ENCODE measurements around the gene PCMTD2. TPM values are rescaled to one million over a fixed set of nuclear protein-coding genes. Genes with fewer than 3 reads are reported as not detected.

PCMTD2 gene
- total and polyA plus RNA-seq, 2 of the 8 experiments (the other 6 are each of a cell fraction or from before 2014, with no cell fraction given) = 21.4 to 55.1 TPM

DNA sequence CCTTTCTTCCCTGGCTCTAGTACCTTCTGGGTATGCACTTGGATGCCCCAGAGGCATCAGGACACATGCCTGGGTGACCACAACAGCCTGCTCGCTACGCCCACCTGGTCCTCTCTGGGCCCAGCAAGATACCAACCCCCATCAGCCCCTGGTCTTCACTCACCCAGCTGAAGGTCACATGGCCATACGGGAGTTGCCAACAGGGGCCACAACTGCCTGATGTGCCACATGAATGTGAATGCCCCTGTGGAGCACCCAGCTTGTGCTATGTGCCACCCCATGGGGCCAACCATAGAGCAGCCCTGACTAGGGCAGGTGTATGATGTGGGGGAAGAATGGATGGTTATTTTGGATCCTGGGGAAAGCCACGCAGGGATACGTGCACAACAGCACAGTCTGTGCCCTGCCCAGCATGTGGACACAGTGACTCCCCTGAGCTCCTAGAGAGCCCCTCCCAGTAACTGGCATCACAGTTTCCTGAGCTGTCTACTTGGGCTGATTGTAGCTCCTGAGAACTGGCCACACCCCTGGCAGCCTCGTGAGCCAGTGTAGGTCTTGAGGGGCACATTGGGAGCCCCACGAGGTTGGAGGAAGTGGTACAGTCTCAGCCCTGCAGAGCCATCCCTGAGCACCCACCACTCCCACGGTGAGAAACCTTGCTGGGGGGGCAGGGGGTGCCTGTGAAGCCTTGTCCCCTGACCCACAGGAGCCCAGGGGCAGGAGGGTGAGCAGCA, 10.5 kb upstream of the PCMTD2 start:
- POLR2A ChIA-PET (ENCODE audit: partially characterized antibody) = interaction anchor here (1.1 kb wide), 1 partner anchor 9 kb away, joined by 3 read pairs; no protein-coding TSS in a partner anchor
- Histone ChIP-seq H3K9me3 (ENCODE audit: insufficient read depth in 2 of 2, low read depth in 1 of 2, low read length in 1 of 2) (peaks cover 3 to 4% of the 10 kb centered on the region in 2 experiments; a peak in 2 of 4 replicates), H3K27ac (ENCODE audit: low read depth, low read length) (no peak overlapping the region), H3K79me2 (ENCODE audit: control insufficient read depth in 1 of 2, insufficient read depth in 2 of 2, low read length in 2 of 2) (no peaks in the 10 kb centered on the region), H2BK5ac (ENCODE audit: low read depth, low read length) (no peak overlapping the region), H3K36me3 (ENCODE audit: control insufficient read depth in 2 of 4, insufficient read depth in 4 of 4, low read length in 3 of 4) (no peaks in the 10 kb centered on the region), H2BK120ac (replicated peaks; ENCODE audit: low read depth, low read length) (no peak overlapping the region), H4K8ac (ENCODE audit: extremely low read depth, insufficient read depth, low read length) (no peak overlapping the region), H3K23ac (ENCODE audit: insufficient read length) (no peak overlapping the region), H3K9ac (replicated peaks in 1 of 4; ENCODE audit: extremely low read depth in 1 of 4, low read depth in 3 of 4, low read length in 3 of 4) (no peak overlapping the region), H3K4me1 (replicated peaks in 1 of 4; ENCODE audit: control insufficient read depth in 3 of 4, insufficient read depth in 4 of 4, low read length in 3 of 4) (no peaks in the 10 kb centered on the region; a peak in 1 of 7 replicates), H3K56ac (replicated peaks; ENCODE audit: insufficient read length, low read depth, low read length) (no peak overlapping the region), H2BK15ac (ENCODE audit: low read length) (no peak overlapping the region), H4K91ac (replicated peaks; ENCODE audit: insufficient read length, low read length) (no peak overlapping the region), H2AK5ac (ENCODE audit: low read depth, low read length) (no peak overlapping the region), H3K14ac (ENCODE audit: insufficient read length) (no peak overlapping the region), H3K18ac (ENCODE audit: extremely low read depth, low read length) (no peak overlapping the region; the same call in 1 of the 2 replicates), H2BK20ac (ENCODE audit: low read length) (no peak overlapping the region), H4K20me1 (replicated peaks in 1 of 2; ENCODE audit: control insufficient read depth in 1 of 2, insufficient read depth in 2 of 2, low read length in 2 of 2) (no peaks in the 10 kb centered on the region), H3K4me3 (ENCODE audit: extremely low read depth in 1 of 4, insufficient read depth in 2 of 4, low read depth in 3 of 4, low read length in 4 of 4) (no peak overlapping the region), H2AFZ (ENCODE audit: low read length) (no peak overlapping the region), H3K79me1 (ENCODE audit: low read depth, low read length) (no peaks in the 10 kb centered on the region), H3K4me2 (ENCODE audit: insufficient read depth in 1 of 2, low read depth in 2 of 2, low read length in 2 of 2) (no peak overlapping the region), H3K23me2 (ENCODE audit: low read depth, low read length) (no peaks in the 10 kb centered on the region), H3K4ac (replicated peaks; ENCODE audit: insufficient read length, low read depth, low read length) (no peak overlapping the region), H2BK12ac (ENCODE audit: low read depth, low read length) (no peak overlapping the region; the same call in 1 of the 2 replicates), H4K5ac (ENCODE audit: insufficient read length, low read depth, low read length) (no peak overlapping the region), H3K27me3 (replicated peaks in 1 of 4; ENCODE audit: control insufficient read depth in 3 of 4, extremely low read depth in 1 of 4, insufficient read depth in 3 of 4, low read length in 3 of 4) (no peaks in the 10 kb centered on the region; a peak in 2 of 7 replicates)
- no peak for FAIRE-seq
- CTCF ChIA-PET (ENCODE audit: partially characterized antibody) = interaction anchor here (1.2 kb wide), 1 partner anchor 10 kb away, joined by 3 read pairs; the partner anchor contains the start of gene PCMTD2
- WGBS, 2 experiments (ENCODE audit: extremely low coverage in 1 of 2, insufficient coverage in 1 of 2, insufficient read length in 1 of 2, insufficient replicate concordance in 2 of 2, low coverage in 1 of 2, low lambda C conversion rate in 2 of 2, missing lambda C conversion rate in 1 of 2) = 83% methylated on average over 8 of the region's 8 CpGs; no CpG with 5 or more reads in 1 of the 2 experiments
- DNase-seq (ENCODE audit: low read depth in 1 of 2, low spot score in 2 of 2) = no peak
- TF ChIP-seq USF2 (IDR thresholded peaks at IDR 0.05; ENCODE audit: low read length) (no peak), ASH2L (IDR thresholded peaks at IDR 0.05; ENCODE audit: low read length) (no peak), ZNF274 (IDR thresholded peaks at IDR 0.05; ENCODE audit: borderline replicate concordance, extremely low read depth, low read length) (no peak), MAX (IDR thresholded peaks at IDR 0.05) (no peak), SIN3A (conservative IDR thresholded peaks at IDR 0.05 in 1 of 2, IDR thresholded peaks at IDR 0.05 in 1 of 2; ENCODE audit: low read depth in 1 of 2, low read length in 2 of 2) (no peak), EP300 (IDR thresholded peaks at IDR 0.05; ENCODE audit: borderline replicate concordance in 1 of 2, low read depth in 2 of 2, low read length in 2 of 2) (no peak), RFX5 (IDR thresholded peaks at IDR 0.05; ENCODE audit: borderline replicate concordance, low read depth, low read length) (no peak), JUND (IDR thresholded peaks at IDR 0.05; ENCODE audit: low read length) (no peak), KDM4A (IDR thresholded peaks at IDR 0.05; ENCODE audit: low read depth, low read length, severe bottlenecking) (no peak), YY1 (IDR thresholded peaks at IDR 0.05; ENCODE audit: low read depth, low read length) (no peak), FOSL1 (IDR thresholded peaks at IDR 0.05; ENCODE audit: insufficient read depth, low read depth, low read length) (no peak)
